ENCODE measurements around the gene PIK3R6.

The PIK3R6 gene

DNA sequence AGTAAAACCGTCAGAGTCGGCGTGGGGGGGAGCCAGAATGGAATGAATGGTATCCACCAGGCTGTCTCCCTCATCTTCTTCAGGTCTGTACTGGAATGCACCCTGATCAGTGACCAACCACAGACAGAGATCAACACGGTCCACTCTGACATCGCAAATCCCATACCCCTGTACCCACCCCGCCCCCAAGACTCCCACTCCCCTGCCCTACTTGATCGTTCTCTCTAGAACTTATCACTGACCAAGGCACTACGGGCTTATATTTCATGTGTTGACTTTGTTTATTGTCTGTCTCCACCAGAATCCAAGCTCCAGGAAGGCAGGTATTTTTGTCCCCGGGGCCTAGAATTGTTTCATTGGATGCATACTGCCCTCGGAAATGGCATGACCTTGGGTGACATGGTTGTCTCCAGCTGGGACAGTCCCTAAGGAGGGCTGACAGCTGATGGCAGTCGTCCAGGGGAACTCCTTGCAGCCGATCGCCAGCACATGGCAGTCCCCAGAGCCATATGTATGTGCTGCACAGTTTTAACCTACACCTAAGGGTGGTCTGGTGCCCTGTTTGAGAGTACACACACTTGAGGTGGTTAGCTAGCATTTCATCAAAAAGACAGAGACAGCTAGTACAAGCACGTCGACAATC lies 67.8 kb downstream of the PIK3R6 start:
- Histone ChIP-seq H3F3A (ENCODE audit: low read depth) (no peaks in the 10 kb centered on the region), H3K4me3 (ENCODE audit: low read length, poor library complexity, severe bottlenecking) (no peak overlapping the region), H3K4me2 (ENCODE audit: low read depth, low read length, poor library complexity, severe bottlenecking) (no peak overlapping the region)

GRCh38 chr17:8798846-8799569 lies 68.5 kb downstream of the PIK3R6 start, which contains the start of gene MFSD6L:
Gene MFSD6L, minus strand, starts transcription at chr17:8799365. Its CDS starts 245 bp downstream, at chr17:8799120.
- Histone ChIP-seq H3K4me2 (ENCODE audit: low read depth, low read length, poor library complexity, severe bottlenecking) (no peak within 1 kb of the TSS), H3K79me2 (ENCODE audit: insufficient read depth, low read length) (no peaks in the 10 kb centered on the region), H3K4me1 (ENCODE audit: insufficient read depth, low read length, poor library complexity, severe bottlenecking) (no peaks in the 10 kb centered on the region), H3K9me3 (ENCODE audit: insufficient read depth, low read depth, low read length) (no peaks in the 10 kb centered on the region), H2AFZ (ENCODE audit: low read length) (no peak within 1 kb of the TSS), H3K9ac (ENCODE audit: low read depth, low read length, poor library complexity, severe bottlenecking) (no peak within 1 kb of the TSS), H3F3A (ENCODE audit: low read depth) (no peaks in the 10 kb centered on the region), H3K4me3 (ENCODE audit: low read length, poor library complexity, severe bottlenecking) (no peak within 1 kb of the TSS), H3K36me3 (ENCODE audit: insufficient read depth, low read length) (peaks cover 29% of the 10 kb centered on the region; the same call in 1 of the 2 replicates), H3K27me3 (ENCODE audit: insufficient read depth, low read length, poor library complexity, severe bottlenecking) (no peaks in the 10 kb centered on the region), H4K20me1 (ENCODE audit: insufficient read depth, low read length, poor library complexity, severe bottlenecking) (no peaks in the 10 kb centered on the region), H3K9me2 (replicated peaks; ENCODE audit: low read depth, low read length) (no peaks in the 10 kb centered on the region)
- TF ChIP-seq CTCF (conservative IDR thresholded peaks at IDR 0.05; ENCODE audit: low read length) (no peak), EZH2phosphoT487 (IDR thresholded peaks at IDR 0.05; ENCODE audit: borderline replicate concordance) (no peak)

More for the DNA sequence above, 67.8 kb downstream of the PIK3R6 start:
- Histone ChIP-seq H2AFZ (ENCODE audit: low read length) (no peak overlapping the region), H3K79me2 (ENCODE audit: insufficient read depth, low read length) (no peaks in the 10 kb centered on the region), H3K27me3 (ENCODE audit: insufficient read depth, low read length, poor library complexity, severe bottlenecking) (no peaks in the 10 kb centered on the region), H3K4me1 (ENCODE audit: insufficient read depth, low read length, poor library complexity, severe bottlenecking) (no peaks in the 10 kb centered on the region), H4K20me1 (ENCODE audit: insufficient read depth, low read length, poor library complexity, severe bottlenecking) (no peaks in the 10 kb centered on the region), H3K36me3 (ENCODE audit: insufficient read depth, low read length) (peaks cover 29% of the 10 kb centered on the region; the same call in 1 of the 2 replicates), H3K9me2 (replicated peaks; ENCODE audit: low read depth, low read length) (no peaks in the 10 kb centered on the region), H3K9ac (ENCODE audit: low read depth, low read length, poor library complexity, severe bottlenecking) (no peak overlapping the region), H3K9me3 (ENCODE audit: insufficient read depth, low read depth, low read length) (no peaks in the 10 kb centered on the region)
- TF ChIP-seq EZH2phosphoT487 (IDR thresholded peaks at IDR 0.05; ENCODE audit: borderline replicate concordance) (no peak), CTCF (conservative IDR thresholded peaks at IDR 0.05; ENCODE audit: low read length) (no peak)

DNA sequence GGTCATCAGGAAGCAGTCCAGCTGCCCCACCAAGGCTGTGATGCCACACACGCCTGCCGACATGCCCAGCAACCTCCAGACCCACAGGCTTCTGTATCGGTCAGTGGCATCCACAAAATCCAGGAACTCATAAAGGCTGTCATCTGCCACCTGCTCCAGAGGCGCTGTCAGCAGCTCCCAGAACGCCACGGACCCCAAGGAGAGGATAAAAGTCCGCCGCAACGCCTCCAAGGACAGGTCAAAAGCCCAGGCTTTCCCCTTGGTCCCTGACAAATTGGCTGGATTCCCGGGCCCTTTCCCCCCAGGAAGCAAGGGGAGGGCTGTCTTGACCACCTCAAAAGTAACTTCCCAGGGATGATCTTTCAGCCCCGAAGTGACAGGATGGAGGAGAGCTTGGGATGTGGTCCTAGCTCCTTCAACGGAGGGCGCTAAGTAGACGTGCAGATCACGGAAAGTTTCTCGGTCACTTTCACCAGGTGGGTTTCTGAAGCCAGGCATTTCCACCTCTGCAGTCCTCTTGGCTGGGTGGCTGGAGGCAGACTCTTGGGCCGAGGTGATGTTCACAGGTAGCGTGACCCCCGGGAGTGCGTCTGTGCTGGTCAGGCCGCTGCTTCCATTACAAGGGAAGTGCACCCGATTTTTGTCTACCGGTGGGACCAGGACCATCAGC lies 69.2 kb downstream of the PIK3R6 start:
- Histone ChIP-seq H3K9me3 (ENCODE audit: insufficient read depth, low read depth, low read length) (no peaks in the 10 kb centered on the region), H3F3A (ENCODE audit: low read depth) (no peaks in the 10 kb centered on the region), H4K20me1 (ENCODE audit: insufficient read depth, low read length, poor library complexity, severe bottlenecking) (no peaks in the 10 kb centered on the region), H3K4me2 (ENCODE audit: low read depth, low read length, poor library complexity, severe bottlenecking) (no peak overlapping the region), H3K9ac (ENCODE audit: low read depth, low read length, poor library complexity, severe bottlenecking) (no peak overlapping the region), H3K27me3 (ENCODE audit: insufficient read depth, low read length, poor library complexity, severe bottlenecking) (no peaks in the 10 kb centered on the region), H3K36me3 (ENCODE audit: insufficient read depth, low read length) (peaks cover 22% of the 10 kb centered on the region; the same call in 1 of the 2 replicates), H2AFZ (ENCODE audit: low read length) (no peak overlapping the region), H3K79me2 (ENCODE audit: insufficient read depth, low read length) (no peaks in the 10 kb centered on the region), H3K9me2 (replicated peaks; ENCODE audit: low read depth, low read length) (no peaks in the 10 kb centered on the region), H3K4me3 (ENCODE audit: low read length, poor library complexity, severe bottlenecking) (no peak overlapping the region), H3K4me1 (ENCODE audit: insufficient read depth, low read length, poor library complexity, severe bottlenecking) (no peaks in the 10 kb centered on the region)
- TF ChIP-seq EZH2phosphoT487 (IDR thresholded peaks at IDR 0.05; ENCODE audit: borderline replicate concordance) = no peak
- TF ChIP-seq CTCF (conservative IDR thresholded peaks at IDR 0.05; ENCODE audit: low read length) = no peak
